ENCODE measurements around the gene ASB18.
"Not testable (repeated sequence)": the region's sequence is repeated elsewhere in the genome, so short reads cannot be mapped to it uniquely, and the experiment has no call there.

ASB18 gene

GRCh38 chr2:236264256-236264655 lies at the start of gene ASB18:
TSS of gene ASB18 (minus strand) at chr2:236264406. CDS start at chr2:236264345, 61 bp downstream.
- in situ Hi-C loops (cut with MboI; ENCODE audit: low sequenced_read_pairs), result no loop called here

- in situ Hi-C loops (cut with MboI; ENCODE audit: low sequenced_read_pairs), result no loop called here
These were observed 47.1 kb upstream of the ASB18 start for GRCh38 chr2:236311286-236311685.

DNA sequence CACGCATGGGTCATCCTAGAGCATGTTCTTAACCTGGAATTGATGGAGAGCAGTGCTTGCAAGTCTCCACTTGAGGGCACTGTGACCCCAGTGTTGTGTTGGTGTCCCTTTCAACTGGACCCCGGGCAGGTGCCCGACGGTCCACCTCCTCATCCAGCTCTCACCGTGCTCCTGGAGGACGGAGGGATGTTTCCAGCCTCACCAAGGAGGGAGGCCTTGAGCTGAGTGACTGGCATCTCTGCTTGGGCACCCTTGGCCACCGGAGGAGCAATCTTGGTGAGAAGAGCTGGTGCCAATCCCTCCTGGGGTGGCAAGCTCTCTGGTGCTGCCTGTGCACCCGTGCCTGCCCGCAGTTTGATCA lies 45.4 kb upstream of the ASB18 start:
- in situ Hi-C loops (cut with MboI; ENCODE audit: low sequenced_read_pairs), result no loop called here

- in situ Hi-C loops (cut with MboI; ENCODE audit: low sequenced_read_pairs), result no loop called here
These were observed 44.9 kb upstream of the ASB18 start for GRCh38 chr2:236308855-236309668.

DNA sequence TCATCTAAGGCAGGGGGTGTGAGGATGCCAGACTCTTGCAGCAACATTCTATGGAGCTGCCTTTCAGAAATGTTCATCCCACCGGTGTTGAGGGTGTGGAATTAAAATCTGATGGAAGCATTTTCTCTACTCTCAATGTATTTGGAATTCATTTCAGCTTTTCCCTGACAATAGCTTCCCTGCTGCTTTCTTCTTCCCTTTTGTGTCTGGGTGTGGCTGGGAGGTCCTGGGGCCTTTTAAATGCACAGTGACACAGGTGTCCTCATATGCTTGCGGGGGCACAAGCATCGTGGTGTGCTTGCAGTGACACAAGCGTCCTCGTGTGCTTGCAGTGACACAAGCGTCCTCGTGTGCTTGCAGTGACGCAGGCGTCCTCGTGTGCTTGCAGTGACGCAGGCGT lies 43.4 kb upstream of the ASB18 start:
- in situ Hi-C loops (cut with MboI; ENCODE audit: low sequenced_read_pairs), result no loop called here

GRCh38 chr2:236306825-236307540 lies 42.8 kb upstream of the ASB18 start:
- in situ Hi-C loops (cut with MboI; ENCODE audit: low sequenced_read_pairs), result no loop called here

DNA sequence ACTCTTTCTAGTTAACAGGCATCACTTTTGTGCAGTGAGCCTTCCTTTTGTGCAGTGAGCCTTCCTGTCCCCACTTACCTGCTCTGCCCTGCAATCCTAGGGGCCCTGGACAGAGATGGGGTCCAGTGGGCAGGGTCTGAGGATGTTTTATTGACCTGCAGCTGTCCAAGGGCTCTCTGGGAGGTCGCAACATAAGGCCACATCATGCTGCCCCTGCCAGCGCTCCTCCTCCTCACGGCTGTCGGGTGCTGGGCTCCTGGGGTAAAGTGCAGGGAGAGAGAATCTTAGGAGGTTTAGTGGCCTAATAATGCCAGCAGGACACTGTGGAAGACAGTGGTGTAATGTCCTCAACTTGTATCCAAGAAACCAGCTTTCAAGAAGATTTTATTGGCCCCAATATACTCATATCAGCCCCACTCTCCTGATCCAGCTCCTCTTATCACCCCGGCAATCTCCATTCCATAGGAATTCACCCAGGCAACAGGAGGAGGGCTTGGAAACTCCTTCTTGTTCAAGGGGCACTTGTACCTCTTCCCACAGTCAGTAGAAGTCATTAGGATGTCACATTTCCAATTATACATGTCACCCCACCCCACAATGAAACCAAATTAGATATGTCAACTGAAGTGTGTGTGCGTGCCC lies 41.9 kb upstream of the ASB18 start:
- in situ Hi-C loops (cut with MboI; ENCODE audit: low sequenced_read_pairs), result no loop called here

- in situ Hi-C loops (cut with MboI; ENCODE audit: low sequenced_read_pairs), result no loop called here
These were observed 41.3 kb upstream of the ASB18 start for GRCh38 chr2:236305531-236305930.

DNA sequence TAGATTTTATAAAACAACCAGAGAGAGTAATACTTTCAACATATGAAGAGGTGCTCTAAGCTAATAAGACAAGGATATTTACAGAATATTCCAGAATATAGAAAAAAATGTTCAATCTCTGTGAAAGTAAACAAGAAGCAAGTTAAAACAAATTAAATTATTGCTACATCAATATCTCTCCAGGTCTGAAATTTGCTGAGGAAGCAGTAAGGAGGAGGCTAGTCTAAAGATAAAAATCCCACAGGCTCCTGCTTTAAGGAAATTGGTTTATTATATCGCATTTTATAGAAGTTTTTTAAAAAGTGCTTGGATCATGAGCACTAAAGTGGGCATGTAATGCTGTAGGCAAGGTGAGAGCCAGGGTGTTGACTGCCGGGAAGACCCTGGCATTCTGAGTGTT lies 39.7 kb upstream of the ASB18 start:
- in situ Hi-C loops (cut with MboI; ENCODE audit: low sequenced_read_pairs), result no loop called here

DNA sequence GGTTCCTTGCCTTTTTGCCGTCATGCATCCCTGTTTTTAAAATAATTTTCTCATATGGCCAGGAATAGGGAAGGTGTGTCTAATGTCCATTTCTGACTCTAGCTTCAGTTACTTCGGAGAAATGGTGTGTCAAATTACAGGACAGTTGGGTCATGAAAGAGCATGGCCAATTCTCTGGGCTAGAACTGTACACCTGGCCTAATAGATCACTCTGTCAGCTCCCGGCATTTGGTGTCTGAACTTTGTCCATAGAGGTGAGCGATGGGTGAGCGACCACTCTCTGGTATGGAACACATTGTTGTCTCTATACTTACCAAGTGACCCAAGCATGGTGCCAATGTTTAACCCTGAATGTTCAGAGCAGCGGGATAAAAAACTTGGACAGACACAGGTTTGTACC lies 38.3 kb upstream of the ASB18 start:
- in situ Hi-C loops (cut with MboI; ENCODE audit: low sequenced_read_pairs), result no loop called here

DNA sequence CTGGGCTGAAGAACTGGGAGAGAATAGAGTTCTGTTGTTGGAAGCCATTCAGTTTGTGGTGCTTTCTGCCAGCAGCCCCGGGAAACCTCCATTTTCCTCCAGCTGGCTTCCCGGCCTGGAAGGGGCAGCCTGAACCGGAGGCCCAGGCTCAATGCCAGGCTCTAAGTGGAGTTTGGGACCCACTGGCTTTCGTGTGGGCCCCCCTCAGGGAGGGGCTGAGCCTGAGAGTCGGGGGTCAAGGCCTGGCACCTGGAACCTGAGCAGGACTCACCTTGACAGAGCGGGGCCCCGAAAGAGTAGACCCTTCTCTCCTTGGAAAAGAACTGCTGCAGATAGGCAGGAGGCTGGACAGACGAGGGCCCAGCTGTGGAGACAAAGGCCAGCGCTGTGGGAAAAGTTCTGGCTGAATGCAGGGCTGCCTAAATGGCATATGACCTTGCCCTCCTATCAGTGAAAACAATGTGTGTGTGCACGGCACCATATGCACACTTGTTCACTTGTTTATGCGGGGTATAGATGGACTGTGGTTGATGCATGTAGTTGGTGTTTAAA lies 34.8 kb upstream of the ASB18 start:
- in situ Hi-C loops (cut with MboI; ENCODE audit: low sequenced_read_pairs), result no loop called here

- in situ Hi-C loops (cut with MboI; ENCODE audit: low sequenced_read_pairs), result no loop called here
These were observed 31.3 kb upstream of the ASB18 start for GRCh38 chr2:236295481-236295880.

DNA sequence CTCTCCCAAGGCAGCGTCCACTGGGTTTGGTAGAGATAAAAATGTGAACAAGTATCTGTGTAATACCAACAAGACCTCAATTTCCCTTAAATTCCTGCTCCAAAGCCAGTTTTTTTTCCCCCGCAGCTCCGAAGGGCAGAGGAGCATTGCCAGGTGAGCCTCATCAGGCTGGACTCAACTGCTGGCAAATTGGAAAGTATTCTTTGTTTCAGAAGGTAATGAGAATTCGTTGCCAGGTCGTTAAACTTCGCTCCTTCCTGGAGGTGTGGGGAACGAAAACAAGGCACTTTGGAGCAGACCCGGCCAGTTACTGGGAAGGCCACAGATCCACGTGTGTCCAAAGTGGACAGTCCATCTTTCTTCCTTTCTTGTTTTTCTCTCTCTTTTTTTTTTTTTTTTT lies 30.4 kb upstream of the ASB18 start:
- in situ Hi-C loops (cut with MboI; ENCODE audit: low sequenced_read_pairs), result no loop called here

GRCh38 chr2:236293241-236293810 lies 29.1 kb upstream of the ASB18 start:
- in situ Hi-C loops (cut with MboI; ENCODE audit: low sequenced_read_pairs), result no loop called here

DNA sequence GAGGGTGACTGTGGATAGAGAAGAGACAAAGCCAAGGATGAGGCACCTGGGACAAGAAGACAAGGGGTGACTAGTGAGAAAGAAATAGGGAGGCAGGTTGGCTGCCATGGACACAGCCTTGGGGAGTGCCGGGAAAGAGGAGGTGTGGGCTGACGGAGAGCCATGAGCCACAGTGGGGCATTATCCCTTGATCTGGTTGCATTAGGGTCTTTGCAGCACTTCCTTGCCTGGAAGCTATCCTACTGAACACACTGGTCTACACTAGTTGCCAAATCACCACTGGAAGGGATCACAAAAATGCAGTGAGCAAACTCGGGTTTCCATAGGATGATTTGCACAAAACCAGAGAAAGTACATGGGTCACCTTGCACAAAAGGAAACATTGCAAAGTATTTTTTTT lies 27.7 kb upstream of the ASB18 start:
- in situ Hi-C loops (cut with MboI; ENCODE audit: low sequenced_read_pairs), result no loop called here

GRCh38 chr2:236291476-236291875 lies 27.3 kb upstream of the ASB18 start:
- in situ Hi-C loops (cut with MboI; ENCODE audit: low sequenced_read_pairs), result no loop called here

DNA sequence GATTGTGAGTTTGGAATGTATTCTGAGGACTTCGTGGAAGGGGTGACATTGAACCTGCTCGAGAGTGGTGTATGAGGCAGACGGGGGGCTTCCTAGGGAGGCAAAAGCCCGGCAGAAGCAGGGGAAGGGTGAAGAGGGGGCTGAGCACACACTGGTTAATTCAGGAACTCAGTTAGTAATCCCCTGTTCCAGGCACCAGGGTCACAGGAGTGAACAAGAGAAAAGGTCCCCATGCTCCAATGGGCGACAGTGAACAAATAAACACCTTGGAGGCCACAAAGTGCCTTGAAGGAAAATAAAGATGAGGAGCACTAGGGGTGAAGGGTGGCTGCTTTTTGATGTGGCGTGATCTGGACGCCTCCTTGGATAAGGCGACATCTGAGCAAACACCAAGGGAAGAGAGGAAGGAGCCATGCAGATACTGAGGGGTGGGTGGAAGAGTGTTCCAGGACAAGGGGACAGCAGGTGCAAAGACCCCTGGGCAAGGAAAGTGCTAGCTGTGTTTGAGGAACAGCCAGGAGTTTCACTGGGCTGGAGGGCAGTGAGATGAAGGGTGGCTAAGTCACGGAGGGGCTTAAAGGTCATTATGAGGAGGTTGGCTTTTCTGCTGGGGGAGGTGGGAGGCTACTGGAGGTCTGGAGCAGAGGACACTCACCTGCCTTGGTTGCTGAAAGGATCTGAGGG lies 26.7 kb upstream of the ASB18 start:
- in situ Hi-C loops (cut with MboI; ENCODE audit: low sequenced_read_pairs), result no loop called here

- in situ Hi-C loops (cut with MboI; ENCODE audit: low sequenced_read_pairs), result no loop called here
These were observed 25.7 kb upstream of the ASB18 start for GRCh38 chr2:236289766-236290462.

- in situ Hi-C loops (cut with MboI; ENCODE audit: low sequenced_read_pairs), result not testable (repeated sequence)
These were observed 24.2 kb upstream of the ASB18 start for GRCh38 chr2:236288373-236288772.

GRCh38 chr2:236287656-236288055 lies 23.4 kb upstream of the ASB18 start:
- in situ Hi-C loops (cut with MboI; ENCODE audit: low sequenced_read_pairs), result no loop called here

Measured in HL-60/S4 treated with phorbol 12-myristate 13-acetate at 8.2 ng/mL for 4 days and 3 days (cell line).